NCI-H1092 (cell line): Measurements from ENCODE around the gene CPS1.

ENCODE experiments used
- DNase-seq: peaks from one replicate; lab custom pipeline; 2025; lab: John Stamatoyannopoulos, UW

CPS1 gene

DNA sequence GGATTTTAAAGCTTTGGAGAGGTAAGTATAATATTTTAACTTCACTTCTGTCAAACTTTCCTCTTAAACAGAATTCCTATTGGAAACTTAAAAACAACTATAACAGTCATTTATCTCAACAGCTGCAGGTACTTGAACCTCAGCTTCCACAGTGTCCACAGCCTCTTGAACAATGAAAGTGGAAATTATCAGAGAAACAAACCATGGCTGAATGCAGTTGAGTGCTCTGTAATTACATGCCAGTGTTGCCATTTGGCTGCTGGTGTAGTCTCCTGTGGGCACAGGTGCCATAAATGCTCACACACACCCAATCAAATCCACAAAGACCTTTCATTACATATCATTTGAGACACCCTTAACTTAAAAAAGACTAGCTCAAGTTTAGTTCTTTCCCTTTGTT lies 125.1 kb downstream of the CPS1 start:
- DNase-seq: peak; percentile 80

DNA sequence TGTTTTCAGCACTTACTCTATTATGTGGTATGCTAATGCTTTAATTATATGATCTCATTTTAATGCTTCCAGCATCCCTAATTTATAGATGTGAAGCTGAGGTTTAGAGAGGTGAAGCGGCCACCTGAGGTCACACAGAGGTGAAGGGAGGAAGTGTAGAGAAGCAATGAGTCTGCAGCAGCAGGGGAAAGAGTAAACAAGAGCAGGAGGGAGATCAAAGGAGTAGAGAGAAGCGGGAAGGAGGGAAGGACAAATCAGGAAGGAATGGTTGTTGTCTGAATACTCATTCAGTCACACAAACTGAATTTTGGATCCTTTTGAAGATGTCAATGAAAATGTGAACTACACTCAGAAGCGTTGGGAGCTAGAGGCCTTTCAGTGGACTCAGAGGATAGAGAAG lies 130.0 kb downstream of the CPS1 start:
- no peak for DNase-seq

DNA sequence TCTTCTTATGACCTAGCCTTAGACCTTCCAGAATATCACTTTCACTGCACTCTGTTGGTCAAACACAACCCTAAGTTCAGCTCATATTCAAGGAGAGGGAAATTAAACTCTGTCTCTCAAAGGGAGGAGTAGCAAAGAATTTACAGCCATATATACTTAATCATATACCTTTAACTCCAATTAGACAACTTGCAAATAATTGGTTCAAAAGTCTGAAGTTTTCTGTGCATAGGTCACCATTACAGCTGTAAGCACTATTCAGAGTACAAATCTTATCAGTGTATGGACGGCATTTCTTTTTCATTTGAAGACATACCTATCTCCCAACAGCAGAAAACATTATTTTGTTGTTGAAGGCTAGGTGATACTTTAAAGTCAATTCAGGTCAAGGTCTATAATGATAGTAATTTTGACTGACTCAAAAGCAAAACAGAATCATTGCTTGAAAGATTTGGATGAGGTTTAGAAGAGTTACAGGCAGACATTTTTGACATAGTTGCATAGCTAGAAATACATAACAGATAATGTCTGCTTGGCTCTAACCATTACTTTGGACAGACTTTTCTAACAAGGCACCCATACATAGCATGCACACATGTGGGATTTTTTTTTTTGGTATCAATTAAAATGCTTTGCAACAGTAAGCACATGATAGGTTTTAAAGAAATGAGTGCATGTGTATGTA lies 131.5 kb downstream of the CPS1 start:
- DNase-seq: no peak

DNA sequence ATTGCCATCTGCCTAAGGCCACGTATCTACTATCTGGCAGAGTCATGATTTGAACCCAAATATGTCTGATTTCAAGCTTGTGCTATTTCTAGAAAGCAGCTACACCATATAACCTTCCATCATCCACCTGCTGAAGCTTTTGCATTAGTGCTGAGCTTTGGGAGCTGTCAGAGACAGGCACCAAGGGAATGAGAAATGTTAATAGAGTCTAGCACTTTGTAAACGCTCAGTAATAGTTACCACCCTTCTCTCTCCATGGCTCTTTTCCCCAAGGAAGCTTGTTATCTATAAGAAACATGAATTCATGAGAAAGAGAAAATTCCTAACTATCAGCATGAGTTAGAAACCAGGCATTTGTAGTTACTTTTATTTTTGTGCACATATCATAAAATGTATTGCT lies 151.5 kb downstream of the CPS1 start:
- no peak for DNase-seq

DNA sequence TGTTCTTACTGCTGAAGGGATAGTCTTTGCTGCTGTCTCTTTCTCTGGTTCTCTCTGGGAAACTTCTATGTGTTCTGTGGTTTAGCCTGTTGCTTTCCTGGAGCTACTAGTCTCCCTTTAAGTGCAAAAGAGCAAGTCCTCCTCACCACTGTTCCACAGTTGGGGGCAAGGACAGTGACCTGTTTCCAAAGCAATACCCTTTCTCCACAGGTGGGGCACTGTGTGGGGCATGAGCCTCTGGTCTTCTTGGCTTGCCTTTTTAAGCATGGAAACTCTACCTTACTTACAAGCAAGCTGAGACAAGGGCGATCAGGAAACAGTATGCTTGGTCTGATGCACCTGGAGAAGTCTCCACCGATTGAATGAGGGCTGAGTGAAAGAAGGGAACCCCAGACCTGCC lies 156.7 kb downstream of the CPS1 start:
- DNase-seq: no peak

DNA sequence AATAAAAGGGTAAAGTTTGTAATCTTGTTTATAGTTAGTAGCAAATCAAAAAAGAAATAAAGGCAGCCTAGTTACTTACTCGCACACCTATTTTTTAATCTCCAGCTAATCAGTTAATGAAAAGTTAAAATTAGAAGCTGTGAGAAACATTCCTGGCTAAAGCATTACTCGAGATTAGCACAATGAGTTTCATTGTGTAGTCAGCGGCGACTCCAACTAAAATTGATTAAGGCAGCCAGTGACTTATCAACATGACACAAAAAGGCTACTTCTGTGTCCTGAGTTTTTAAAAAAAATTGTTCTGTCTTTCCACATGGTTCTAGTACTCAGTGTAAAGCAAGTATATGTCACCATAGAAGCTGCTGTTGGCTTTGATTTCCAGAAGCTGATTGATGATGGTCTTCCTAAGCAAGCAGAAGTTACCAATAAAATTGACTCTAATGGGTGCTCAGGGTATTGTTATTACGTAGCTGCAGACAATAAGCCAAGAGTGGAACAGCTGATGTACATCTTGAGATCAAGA lies 159.2 kb downstream of the CPS1 start:
- DNase-seq: no peak

DNA sequence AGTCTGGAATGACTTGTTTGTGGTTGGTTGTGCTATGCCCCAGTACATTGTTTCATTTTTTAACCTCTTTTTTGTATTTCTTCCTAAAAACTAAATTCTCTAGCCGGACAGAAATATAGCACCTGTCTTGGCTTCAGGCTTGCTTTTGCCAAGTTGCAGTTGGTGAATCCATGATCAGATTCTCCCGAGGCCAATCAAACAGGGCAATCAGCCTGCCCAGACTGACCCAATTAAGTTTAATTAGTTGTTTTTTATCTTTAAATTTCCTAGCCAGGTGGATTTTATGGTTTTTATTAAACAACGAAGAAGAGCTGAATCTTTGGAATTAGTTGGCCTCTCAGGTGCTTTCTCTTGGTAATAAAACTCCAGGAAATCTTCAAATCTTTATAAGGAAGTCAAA lies 162.1 kb downstream of the CPS1 start:
- DNase-seq: no peak

DNA sequence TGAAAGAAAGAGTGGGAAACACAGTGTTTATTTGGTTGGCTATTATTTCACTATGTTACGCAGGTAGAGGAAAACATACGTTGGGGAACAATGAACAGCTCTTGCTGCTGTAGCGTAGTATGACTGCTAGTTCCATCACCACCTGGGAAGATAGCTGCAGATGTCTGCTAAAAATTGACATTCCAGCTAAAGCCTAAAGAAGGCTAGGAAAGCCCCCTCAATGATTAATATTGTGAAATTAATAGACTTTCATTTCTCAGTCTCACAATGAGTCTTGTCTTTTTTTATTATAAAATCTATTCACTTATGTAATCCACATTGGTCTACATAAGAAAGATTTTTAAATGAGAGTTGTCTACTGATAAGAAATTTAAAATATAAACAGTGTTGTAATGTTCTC lies 165.7 kb downstream of the CPS1 start:
- DNase-seq: no peak

DNA sequence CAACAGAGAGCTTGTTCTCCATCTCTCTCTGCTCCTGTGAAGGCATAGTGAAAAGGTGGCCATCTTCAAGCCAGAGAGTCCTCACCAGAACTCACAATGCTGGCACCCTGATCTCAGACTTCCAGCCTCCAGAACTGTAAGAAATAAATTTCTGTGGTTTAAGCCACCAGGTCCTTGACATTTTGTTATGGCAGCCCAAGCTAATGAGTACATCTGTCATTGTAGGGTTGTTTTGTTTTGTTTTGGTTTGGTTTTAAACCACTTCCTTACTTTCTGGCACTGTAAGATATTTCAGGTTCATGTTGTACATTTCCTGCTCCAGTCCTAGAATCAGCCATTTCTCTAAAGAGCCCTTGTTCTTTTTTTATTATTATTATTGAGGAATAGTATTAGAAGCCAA lies 171.2 kb downstream of the CPS1 start:
- no peak for DNase-seq
